ENCODE results near the gene TRIOBP. TPM values are rescaled to one million over a fixed set of nuclear protein-coding genes. Genes with fewer than 3 reads are reported as not detected.

TRIOBP gene
- total RNA-seq, 4 donors from 2014 or later = 150 to 208 (median 182) TPM

DNA sequence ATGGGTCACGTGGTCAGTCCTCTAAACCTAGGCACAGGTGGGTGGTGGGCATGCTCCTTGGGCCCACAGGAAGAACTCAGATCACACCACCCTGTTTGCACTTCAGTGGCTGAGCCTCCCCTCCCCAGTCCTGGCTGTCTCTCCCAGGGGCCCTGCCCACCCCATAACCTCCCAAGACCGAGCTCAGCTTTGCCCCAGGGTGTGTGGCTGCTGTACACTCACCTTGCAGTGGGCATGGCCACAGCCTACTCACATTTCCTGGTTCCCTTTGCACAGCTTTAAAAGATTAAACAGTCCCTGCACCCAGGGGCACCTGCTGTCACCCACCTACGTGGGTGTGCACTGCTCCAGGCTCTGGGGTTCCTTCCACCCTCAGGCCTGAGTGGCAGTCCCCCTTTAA is 13.8 kb downstream of the TRIOBP start:
- WGBS = no CpG with 5 or more reads among the region's 3 CpGs
- no peak overlapping the region for H3K4me3 ChIP-seq
- intact Hi-C loops (cut with DNase I) = no loop called here
- no peaks in the 10 kb centered on the region for H3K36me3 ChIP-seq
- no peak for TF ChIP-seq EP300 (IDR thresholded peaks at IDR 0.05)
- TF ChIP-seq POLR2AphosphoS5 (IDR thresholded peaks at IDR 0.05) = no peak
- TF ChIP-seq POLR2A (IDR thresholded peaks at IDR 0.05; ENCODE audit: low read depth) = no peak
- TF ChIP-seq, protein P1, sequence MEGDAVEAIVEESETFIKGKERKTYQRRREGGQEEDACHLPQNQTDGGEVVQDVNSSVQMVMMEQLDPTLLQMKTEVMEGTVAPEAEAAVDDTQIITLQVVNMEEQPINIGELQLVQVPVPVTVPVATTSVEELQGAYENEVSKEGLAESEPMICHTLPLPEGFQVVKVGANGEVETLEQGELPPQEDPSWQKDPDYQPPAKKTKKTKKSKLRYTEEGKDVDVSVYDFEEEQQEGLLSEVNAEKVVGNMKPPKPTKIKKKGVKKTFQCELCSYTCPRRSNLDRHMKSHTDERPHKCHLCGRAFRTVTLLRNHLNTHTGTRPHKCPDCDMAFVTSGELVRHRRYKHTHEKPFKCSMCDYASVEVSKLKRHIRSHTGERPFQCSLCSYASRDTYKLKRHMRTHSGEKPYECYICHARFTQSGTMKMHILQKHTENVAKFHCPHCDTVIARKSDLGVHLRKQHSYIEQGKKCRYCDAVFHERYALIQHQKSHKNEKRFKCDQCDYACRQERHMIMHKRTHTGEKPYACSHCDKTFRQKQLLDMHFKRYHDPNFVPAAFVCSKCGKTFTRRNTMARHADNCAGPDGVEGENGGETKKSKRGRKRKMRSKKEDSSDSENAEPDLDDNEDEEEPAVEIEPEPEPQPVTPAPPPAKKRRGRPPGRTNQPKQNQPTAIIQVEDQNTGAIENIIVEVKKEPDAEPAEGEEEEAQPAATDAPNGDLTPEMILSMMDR (IDR thresholded peaks at IDR 0.05) = no peak
- no peak for DNase-seq (ENCODE audit: extremely low spot score)
- no peaks in the 10 kb centered on the region for H3K27me3 ChIP-seq
- H3K27ac ChIP-seq (replicated peaks in 1 of 4) = no peak overlapping the region
- no peaks in the 10 kb centered on the region for H3K9me3 ChIP-seq
- no peaks in the 10 kb centered on the region for H3K4me1 ChIP-seq

DNA sequence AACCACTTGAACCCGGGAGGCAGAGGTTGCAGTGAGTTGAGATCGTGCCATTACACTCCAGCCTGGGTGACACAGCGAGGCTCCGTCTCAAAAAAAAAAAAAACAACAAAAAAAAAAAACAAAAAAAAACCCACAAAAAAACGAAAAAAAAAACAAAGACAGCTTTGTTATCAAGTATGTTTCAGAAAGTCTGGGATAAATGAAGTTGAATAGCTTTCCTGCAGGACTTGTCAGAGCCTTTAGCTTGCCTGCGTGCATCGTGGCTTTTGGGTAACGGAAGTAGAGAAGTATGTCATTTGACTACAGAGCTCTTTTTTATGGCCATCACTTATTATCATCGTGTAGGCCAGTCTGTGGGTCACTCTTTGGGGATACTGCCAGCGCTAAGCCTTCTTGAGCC is 14.6 kb downstream of the TRIOBP start:
- TF ChIP-seq POLR2AphosphoS5 (IDR thresholded peaks at IDR 0.05) = no peak
- no peak for TF ChIP-seq EP300 (IDR thresholded peaks at IDR 0.05)
- no peak for TF ChIP-seq POLR2A (IDR thresholded peaks at IDR 0.05; ENCODE audit: low read depth)
- TF ChIP-seq, protein P1 (IDR thresholded peaks at IDR 0.05) = no peak
- Histone ChIP-seq H3K4me1 (no peaks in the 10 kb centered on the region), H3K36me3 (no peaks in the 10 kb centered on the region), H3K27me3 (no peaks in the 10 kb centered on the region), H3K4me3 (no peak overlapping the region), H3K27ac (replicated peaks in 1 of 4) (no peak overlapping the region), H3K9me3 (no peaks in the 10 kb centered on the region)
- 90% methylated on average over 10 of the region's 10 CpGs for WGBS
- intact Hi-C loops (cut with DNase I) = no loop called here
- no peak for DNase-seq (ENCODE audit: extremely low spot score)

DNA sequence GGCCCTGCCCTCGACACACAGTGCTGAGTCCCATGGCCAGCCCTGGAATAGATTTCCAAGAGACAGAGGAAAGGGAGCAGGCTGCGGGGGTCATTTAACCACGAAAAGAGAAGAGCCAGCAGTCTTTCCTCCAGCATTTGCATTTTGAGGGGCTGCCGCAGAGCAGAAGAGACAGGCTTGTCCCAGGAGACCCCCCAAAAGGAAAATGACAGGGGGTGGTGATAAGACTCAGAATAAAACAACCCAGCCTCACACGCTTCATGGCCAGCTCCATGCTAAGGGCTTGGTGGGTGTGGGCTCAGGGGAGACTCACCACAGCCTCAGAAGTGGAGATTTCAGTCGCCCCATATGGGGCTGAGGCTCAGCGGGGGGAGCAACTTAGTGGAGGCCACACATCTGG is 16.9 kb downstream of the TRIOBP start:
- Histone ChIP-seq H3K9me3 (no peaks in the 10 kb centered on the region), H3K4me1 (no peaks in the 10 kb centered on the region), H3K27ac (replicated peaks in 1 of 4) (no peak overlapping the region), H3K36me3 (no peaks in the 10 kb centered on the region), H3K27me3 (no peaks in the 10 kb centered on the region), H3K4me3 (no peak overlapping the region)
- TF ChIP-seq, protein P1 (IDR thresholded peaks at IDR 0.05) = no peak
- TF ChIP-seq POLR2A (IDR thresholded peaks at IDR 0.05; ENCODE audit: low read depth) = no peak
- no peak for TF ChIP-seq POLR2AphosphoS5 (IDR thresholded peaks at IDR 0.05)
- no peak for TF ChIP-seq EP300 (IDR thresholded peaks at IDR 0.05)
- DNase-seq (ENCODE audit: extremely low spot score) = no peak
- 91% methylated on average over 7 of the region's 7 CpGs for WGBS
- intact Hi-C loops (cut with DNase I) = no loop called here

DNA sequence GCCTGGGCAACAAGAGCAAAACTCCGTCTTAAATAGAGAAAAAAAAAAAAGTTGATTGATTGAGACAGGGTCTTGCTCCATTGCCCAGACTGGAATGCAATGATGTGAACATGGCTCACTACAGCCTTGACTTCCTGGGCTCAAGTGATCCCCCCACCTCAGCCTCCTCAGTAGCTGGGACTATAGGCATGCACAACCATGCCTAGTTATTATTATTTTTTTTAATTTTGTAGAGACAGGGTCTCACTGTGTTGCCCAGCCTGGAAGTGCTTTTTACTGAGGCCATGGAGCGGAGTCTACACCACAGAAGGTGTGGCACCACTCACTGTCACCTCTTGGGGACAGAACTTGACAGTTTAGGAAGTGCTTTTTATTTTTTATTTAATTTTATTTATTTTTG is 17.8 kb downstream of the TRIOBP start:
- no peaks in the 10 kb centered on the region for H3K27me3 ChIP-seq
- DNase-seq (ENCODE audit: extremely low spot score) = no peak
- TF ChIP-seq EP300 (IDR thresholded peaks at IDR 0.05) = no peak
- no peak for TF ChIP-seq POLR2A (IDR thresholded peaks at IDR 0.05; ENCODE audit: low read depth)
- TF ChIP-seq, protein P1 (IDR thresholded peaks at IDR 0.05) = no peak
- TF ChIP-seq POLR2AphosphoS5 (IDR thresholded peaks at IDR 0.05) = no peak
- no peaks in the 10 kb centered on the region for H3K9me3 ChIP-seq
- no peaks in the 10 kb centered on the region for H3K4me1 ChIP-seq
- intact Hi-C loops (cut with DNase I) = no loop called here
- H3K36me3 ChIP-seq = no peaks in the 10 kb centered on the region
- H3K27ac ChIP-seq (replicated peaks in 1 of 4) = no peak overlapping the region
- H3K4me3 ChIP-seq = no peak overlapping the region
- WGBS = 85% methylated on average over 2 of the region's 2 CpGs

DNA sequence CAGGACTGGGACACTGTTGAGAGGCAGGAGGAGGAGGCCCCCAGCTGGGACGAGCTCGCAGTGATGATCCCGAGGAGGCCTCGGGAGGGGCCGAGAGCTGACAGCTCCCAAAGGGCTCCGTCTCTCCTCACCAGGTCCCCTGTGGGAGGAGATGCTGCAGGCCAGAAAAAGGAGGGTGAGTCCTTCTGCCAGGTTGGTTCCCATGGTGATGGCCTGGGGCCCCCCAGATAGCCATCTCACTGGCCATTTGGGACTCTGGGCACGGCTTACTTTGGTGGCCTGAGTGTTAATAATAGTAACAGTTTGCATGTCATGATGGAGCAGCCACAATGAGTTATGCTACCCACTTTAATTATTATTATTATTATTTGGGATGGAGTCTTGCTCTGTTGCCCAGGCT is 18.9 kb downstream of the TRIOBP start:
- no peak for DNase-seq (ENCODE audit: extremely low spot score)
- H3K36me3 ChIP-seq = no peaks in the 10 kb centered on the region
- intact Hi-C loops (cut with DNase I) = no loop called here
- TF ChIP-seq POLR2A (IDR thresholded peaks at IDR 0.05; ENCODE audit: low read depth) (no peak), POLR2AphosphoS5 (IDR thresholded peaks at IDR 0.05) (no peak), EP300 (IDR thresholded peaks at IDR 0.05) (no peak)
- TF ChIP-seq, protein P1 (IDR thresholded peaks at IDR 0.05) = no peak
- no peak overlapping the region for H3K27ac ChIP-seq (replicated peaks in 1 of 4)
- no peaks in the 10 kb centered on the region for H3K4me1 ChIP-seq
- no peak overlapping the region for H3K4me3 ChIP-seq
- no peaks in the 10 kb centered on the region for H3K27me3 ChIP-seq
- 94% methylated on average over 6 of the region's 7 CpGs for WGBS
- H3K9me3 ChIP-seq = no peaks in the 10 kb centered on the region
